Omental fat pad (tissue), 4 donors: Measurements from ENCODE around the gene RRBP1. TPM values are rescaled to one million over a fixed set of nuclear protein-coding genes. Genes with fewer than 3 reads are reported as not detected.

Experiments
- ATAC-seq: fragments of 150-250 bp; one replicate; pipeline ENCODE4 v1.9.1; 2016; ENCODE audit warnings: mild to moderate bottlenecking, moderate library complexity; ENCODE audit not compliant: low FRiP score
- DNase-seq: peaks from one replicate; pipeline ENCODE4 v3.0.0-alpha.2; 2019; ENCODE audit warnings: low spot score
- CTCF ChIP-seq, 3 donors: fragments of 450-650 bp; IDR thresholded peaks; one replicate each; pipeline ENCODE4 v1.5.1; 2016 to 2017; ENCODE audit warnings: antibody characterized with exemption in 3 of 3, mild to moderate bottlenecking in 3 of 3, moderate library complexity in 2 of 3
- total RNA-seq, 4 donors: library from RNA; depleted of rRNA; stranded (reverse); fragments of >200 nt; gene quantifications; one replicate each; pipeline ENCODE4 v1.1.0, GENCODE V29; 2016

The RRBP1 gene
- total RNA-seq, 4 donors from 2014 or later = 67.9 to 142 (median 87.2) TPM

- ATAC-seq (no peak), DNase-seq (no peak)
- TF ChIP-seq CTCF (IDR thresholded peaks at IDR 0.05) = no peak
Observed at GRCh38 chr20:17700637-17701036, 18.6 kb upstream of the RRBP1 start.

DNA sequence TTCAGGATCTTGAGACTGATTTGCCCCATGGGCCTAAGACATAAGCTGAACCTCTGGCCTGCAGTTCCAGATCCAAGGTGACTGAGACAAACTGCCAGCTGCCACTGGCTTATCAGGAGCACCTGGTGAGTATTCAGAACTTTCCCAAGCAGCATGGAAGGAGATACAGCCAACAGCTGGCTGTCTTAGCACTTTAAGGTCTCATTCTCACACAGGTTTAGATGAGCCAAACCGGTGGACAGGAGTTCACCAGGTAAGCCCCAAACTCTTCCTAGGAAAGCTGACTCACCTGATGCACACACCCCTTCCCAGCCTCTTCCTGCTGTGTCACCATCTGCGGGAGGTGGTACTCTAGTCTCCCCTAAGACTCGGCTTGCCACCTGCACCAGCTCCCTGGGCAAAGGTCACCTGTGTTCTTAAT lies 17.9 kb upstream of the RRBP1 start, which contains the start of gene BANF2:
BANF2 (plus strand) TSS at position 36 of the 421 bp plus-strand sequence. CDS start 25,060 bp downstream, outside the sequence.
- no peak for TF ChIP-seq CTCF (IDR thresholded peaks at IDR 0.05)
- ATAC-seq = no peak
- DNase-seq = no peak

GRCh38 chr20:17698384-17698783 lies 16.3 kb upstream of the RRBP1 start:
- DNase-seq (no peak), ATAC-seq (no peak)
- TF ChIP-seq CTCF (IDR thresholded peaks at IDR 0.05) = no peak

- no peak for ATAC-seq
- DNase-seq = no peak
- no peak for TF ChIP-seq CTCF (IDR thresholded peaks at IDR 0.05)
Observed at GRCh38 chr20:17697171-17697570, 15.1 kb upstream of the RRBP1 start.

- no peak for ATAC-seq
Observed at GRCh38 chr20:17696287-17696686, 14.2 kb upstream of the RRBP1 start.

DNA sequence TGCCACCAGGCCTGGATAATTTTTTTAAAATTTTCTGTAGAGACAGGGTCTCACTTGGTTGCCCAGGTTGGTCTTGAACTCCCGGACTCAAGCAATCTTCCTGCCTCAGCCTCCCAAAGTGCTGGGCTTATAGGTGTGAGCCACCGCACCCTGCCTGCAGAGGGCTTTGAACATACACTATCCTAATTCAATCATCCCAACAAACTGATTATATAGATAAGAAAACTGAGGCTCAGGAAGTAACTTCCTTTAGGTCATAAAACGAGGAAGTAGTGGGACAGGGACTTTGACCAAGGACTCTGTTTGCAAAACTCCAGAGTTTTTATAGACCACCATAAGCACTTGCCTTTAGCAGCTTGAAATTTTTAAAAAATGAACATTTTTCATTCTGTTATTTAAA lies 12.7 kb upstream of the RRBP1 start:
- ATAC-seq (no peak), DNase-seq (no peak)
- TF ChIP-seq CTCF (IDR thresholded peaks at IDR 0.05) = no peak

More at GRCh38 chr20:17696287-17696686, 14.2 kb upstream of the RRBP1 start:
- no peak for TF ChIP-seq CTCF (IDR thresholded peaks at IDR 0.05)
- no peak for DNase-seq

DNA sequence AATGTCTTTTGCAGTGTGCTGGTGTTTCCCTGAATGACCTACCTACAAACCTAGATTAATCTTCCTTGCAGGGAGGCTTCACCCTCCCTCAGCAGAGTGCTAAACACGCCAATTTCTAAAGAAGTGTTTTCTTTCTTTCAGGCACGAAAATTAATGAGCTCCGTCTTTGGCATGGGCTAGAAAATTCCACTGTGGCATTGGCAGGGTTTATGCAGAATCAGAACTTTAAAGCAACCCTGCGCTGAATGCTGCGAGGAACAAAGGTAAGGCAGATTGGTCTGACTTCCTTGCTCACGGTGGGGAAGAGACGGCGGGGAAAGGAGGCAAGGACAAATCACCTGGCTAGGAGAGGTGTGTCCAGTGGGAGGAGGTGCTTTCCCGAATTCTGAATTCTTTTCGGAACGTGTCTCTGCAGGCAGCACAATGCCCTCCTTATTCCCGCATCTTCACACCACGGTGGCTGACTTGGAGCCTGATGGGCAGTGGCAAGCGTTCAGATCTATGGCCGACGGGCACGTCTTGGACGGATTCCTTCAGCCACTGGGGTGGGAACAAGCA lies 11.5 kb upstream of the RRBP1 start:
- no peak for DNase-seq
- TF ChIP-seq CTCF (IDR thresholded peaks at IDR 0.05) = no peak
- ATAC-seq = peak; percentile 68
